K562 (cell line): ENCODE results near the gene ZNF232. TPM values are rescaled to one million over a fixed set of nuclear protein-coding genes. Genes with fewer than 3 reads are reported as not detected.
"Not testable (repeated sequence)": the region's sequence is repeated elsewhere in the genome, so short reads cannot be mapped to it uniquely, and the experiment has no call there.

Source experiments
- ATAC-seq: fragments of 200-7000 bp; cut with Tn5 transposase; 3 replicates; pipeline ENCODE4 v1.9.1; 2020; ENCODE audit warnings: moderate library complexity
- BruUV-seq: library from RNA; stranded (reverse); fragments of 400-500 nt; replicated peaks from 2 replicates; lab custom pipeline; 2021; lab: Mats Ljungman, UMichigan
- CTCF ChIA-PET: fragments of 300-600 bp; formaldehyde crosslinking; extraction: SDS; loops from one replicate; lab custom pipeline; 2021; ENCODE audit warnings: low intra/inter-chr PET ratio; lab: Yijun Ruan, JAX
- POLR2A ChIA-PET: fragments of 300-600, 350-650 bp; sonication (Branson Sonifier 250); formaldehyde crosslinking; extraction: SDS; loops from one replicate; lab custom pipeline; 2021; ENCODE audit warnings: antibody characterized with exemption, inconsistent platforms; lab: Yijun Ruan, JAX
- DNase-seq, 4 experiments: peaks; one replicate each; pipeline versions ENCODE4 v3.0.0 to v3.0.0-alpha.2; 2011 to 2018; ENCODE audit warnings: low spot score in 3 of 4, mixed read lengths in 3 of 4; ENCODE audit errors: extremely low read depth in 1 of 4
- FAIRE-seq: peaks from 2 replicates; lab custom pipeline; 2011; peaks lifted over from hg19 to GRCh38; lab: Jason Lieb, UNC
- H2AFZ ChIP-seq: 2 replicates; pipeline ENCODE4 v1.6.0; 2011; ENCODE audit warnings: low read depth, low read length, control low read depth, inconsistent platforms
- H3K27ac ChIP-seq: fragments of 200-600 bp; 3 replicates; pipeline ENCODE4 v1.8.0; 2011; ENCODE audit warnings: low read depth, mild to moderate bottlenecking, control low read depth, inconsistent platforms, low read length, moderate library complexity, mixed read lengths; ENCODE audit errors: extremely low read depth
- H3K27me3 ChIP-seq, 2 experiments: fragments of 300-600 bp in 1 of 2; 2 replicates in 1 of 2; 3 replicates in 1 of 2; pipeline versions ENCODE4 v1.6.0 to v1.8.0; 2011; ENCODE audit warnings: inconsistent platforms in 2 of 2, low read length in 2 of 2, mild to moderate bottlenecking in 1 of 2, mixed read lengths in 1 of 2, moderate library complexity in 1 of 2; ENCODE audit not compliant: control insufficient read depth in 2 of 2, insufficient read depth in 2 of 2
- H3K36me3 ChIP-seq: fragments of 300-600 bp; 3 replicates; pipeline ENCODE4 v1.8.0; 2011; ENCODE audit warnings: mild to moderate bottlenecking, low read length, inconsistent platforms; ENCODE audit not compliant: control insufficient read depth, insufficient read depth
- H3K4me1 ChIP-seq, 2 experiments: fragments of 200-600 bp in 1 of 2; replicated peaks in 1 of 2; 2 replicates in 1 of 2; 3 replicates in 1 of 2; pipeline versions ENCODE4 v1.5.1 to v1.8.0; 2011; ENCODE audit warnings: inconsistent platforms in 2 of 2, low read length in 2 of 2, mild to moderate bottlenecking in 1 of 2, mixed read lengths in 1 of 2, moderate library complexity in 1 of 2; ENCODE audit not compliant: control insufficient read depth in 2 of 2, insufficient read depth in 2 of 2
- H3K4me2 ChIP-seq: 2 replicates; pipeline ENCODE4 v1.6.1; 2011; ENCODE audit warnings: low read length, control low read depth, inconsistent platforms, mixed read lengths; ENCODE audit not compliant: insufficient read depth
- H3K4me3 ChIP-seq: fragments of 200-600 bp; sonication (generic), shearing (Covaris generic); 2 replicates; pipeline ENCODE4 v1.5.1; 2016; ENCODE audit warnings: control low read depth, inconsistent platforms
- H3K79me2 ChIP-seq: fragments of 200-600 bp; 3 replicates; pipeline ENCODE4 v1.8.0; 2011; ENCODE audit warnings: low read length, inconsistent platforms; ENCODE audit not compliant: control insufficient read depth, insufficient read depth
- H3K9ac ChIP-seq, 2 experiments: 2 replicates each; pipeline versions ENCODE4 v1.6.0 to v1.6.1; 2011; ENCODE audit warnings: low read depth in 2 of 2, low read length in 2 of 2, control low read depth in 1 of 2, inconsistent platforms in 1 of 2, mild to moderate bottlenecking in 1 of 2, mixed read lengths in 1 of 2; ENCODE audit not compliant: insufficient read depth in 1 of 2
- H3K9me1 ChIP-seq: one replicate; pipeline ENCODE4 v1.6.0; 2011; ENCODE audit warnings: inconsistent platforms, mild to moderate bottlenecking, low read length, moderate library complexity; ENCODE audit not compliant: control insufficient read depth, insufficient read depth
- H3K9me3 ChIP-seq: replicated peaks from 2 replicates; pipeline ENCODE4 v1.5.1; 2011; ENCODE audit warnings: low read depth, low read length, inconsistent platforms; ENCODE audit not compliant: control insufficient read depth, insufficient read depth
- H4K20me1 ChIP-seq: replicated peaks from 2 replicates; pipeline ENCODE4 v1.6.1; 2011; ENCODE audit warnings: low read length, inconsistent platforms, mixed read lengths; ENCODE audit not compliant: control insufficient read depth, insufficient read depth
- ARHGAP35 ChIP-seq: fragments of 450-650 bp; IDR thresholded peaks from 2 replicates; pipeline ENCODE4 v1.6.1; 2018; ENCODE audit not compliant: partially characterized antibody
- C11orf30 ChIP-seq: fragments of 450-650 bp; IDR thresholded peaks from 2 replicates; pipeline ENCODE4 v1.6.1; 2016; ENCODE audit warnings: low read depth, mild to moderate bottlenecking
- FOXA3 ChIP-seq, 2 experiments: fragments of 450-650 bp in 1 of 2; sonication (generic) in 1 of 2; formaldehyde crosslinking; IDR thresholded peaks in 1 of 2; conservative IDR thresholded peaks in 1 of 2; 2 replicates each; pipeline versions ENCODE4 v1.4.0 to v1.8.0; 2020 to 2022; ENCODE audit warnings: mild to moderate bottlenecking in 2 of 2, missing genetic modification reagents in 1 of 2
- FOXJ2 ChIP-seq: fragments of 200-800 bp; sonication (Bioruptor generic); IDR thresholded peaks from 2 replicates; pipeline ENCODE4 v1.6.1; 2016; ENCODE audit warnings: missing genetic modification characterization, missing compliant biosample characterization
- HDGF ChIP-seq: fragments of 450-650 bp; IDR thresholded peaks from 2 replicates; pipeline ENCODE4 v1.6.1; 2016
- ILK ChIP-seq: fragments of 450-650 bp; IDR thresholded peaks from 2 replicates; pipeline ENCODE4 v1.6.1; 2016; ENCODE audit warnings: missing genetic modification characterization, low read depth, mild to moderate bottlenecking, missing compliant biosample characterization, moderate library complexity, borderline replicate concordance
- NFYB ChIP-seq: IDR thresholded peaks from 2 replicates; pipeline ENCODE4 v1.6.1; 2011; ENCODE audit warnings: mild to moderate bottlenecking, moderate library complexity; ENCODE audit not compliant: insufficient read length; ENCODE audit errors: extremely low read depth
- PPARD ChIP-seq: fragments of 250-450 bp; sonication (Bioruptor Pico); IDR thresholded peaks from 2 replicates; pipeline ENCODE4 v1.8.0; 2022; ENCODE audit warnings: inconsistent platforms, mild to moderate bottlenecking, moderate library complexity
- SAFB ChIP-seq: fragments of 200-400 bp; formaldehyde crosslinking; IDR thresholded peaks from 2 replicates; pipeline ENCODE4 v1.6.1; 2017; ENCODE audit warnings: low read depth, low read length, borderline replicate concordance
- SRSF7 ChIP-seq: fragments of 200-400 bp; formaldehyde crosslinking; optimal IDR thresholded peaks from 2 replicates; pipeline ENCODE3; 2017; ENCODE audit warnings: mild to moderate bottlenecking, low read depth, low read length
- WGBS: fragments of 100-300 bp; shearing (Covaris generic); methylation state at CpG from one replicate; pipeline ENCODE4 v1.1.6; 2016; ENCODE audit warnings: low coverage, mixed read lengths; ENCODE audit not compliant: insufficient coverage; ENCODE audit errors: missing lambda C conversion rate; 5-methylcytosine and 5-hydroxymethylcytosine counted together
- in situ Hi-C: fragments of 300-500 bp; cut with MboI; formaldehyde crosslinking; loops from 4 replicates; pipeline ENCODE4 v1.15.0; 2018; ENCODE audit warnings: inconsistent platforms, mixed read lengths
- intact Hi-C: fragments of 100-400 bp; cut with micrococcal nuclease; formaldehyde crosslinking; loops from 2 replicates; pipeline ENCODE4 v1.14.2; 2022
- polyA plus RNA-seq, 8 experiments: library from polyadenylated mRNA; depleted of rRNA in 4 of 8; stranded (reverse) in 5 of 8; unstranded in 3 of 8; fragments of >200 nt; fragmentation: Nextera tagmentation in 2 of 8; fragmentation: Illumina TruSeq in 1 of 8; extraction: Ambion mirVana in 2 of 8; extraction: Trizol in 1 of 8; gene quantifications; 2 replicates each; pipeline versions ENCODE4 v1.2.1 to v1.2.3, GENCODE V29; 2011 to 2014; ENCODE audit warnings: inconsistent platforms in 1 of 8, missing spikeins in 1 of 8
- total RNA-seq, 7 experiments: library from RNA; depleted of rRNA in 6 of 7; stranded (reverse); fragments of >200 nt in 6 of 7; fragmentation: Illumina TruSeq in 2 of 7; extraction: Trizol in 2 of 7; gene quantifications; 2 replicates each; pipeline versions ENCODE4 v1.2.1 to v1.2.3, GENCODE V29; 2011 to 2021; ENCODE audit warnings: low replicate concordance in 1 of 7
- TF ChIP-seq, protein P1 (sequence below): fragments of 450-650 bp; IDR thresholded peaks from 2 replicates; pipeline ENCODE4 v1.6.1; 2017; ENCODE audit warnings: mild to moderate bottlenecking, moderate library complexity

Gene ZNF232
- total and polyA plus RNA-seq, 9 of the 15 experiments (the other 6 are each of a cell fraction or from before 2014, with no cell fraction given) = 10.6 to 26.0 (median 13.0) TPM

DNA sequence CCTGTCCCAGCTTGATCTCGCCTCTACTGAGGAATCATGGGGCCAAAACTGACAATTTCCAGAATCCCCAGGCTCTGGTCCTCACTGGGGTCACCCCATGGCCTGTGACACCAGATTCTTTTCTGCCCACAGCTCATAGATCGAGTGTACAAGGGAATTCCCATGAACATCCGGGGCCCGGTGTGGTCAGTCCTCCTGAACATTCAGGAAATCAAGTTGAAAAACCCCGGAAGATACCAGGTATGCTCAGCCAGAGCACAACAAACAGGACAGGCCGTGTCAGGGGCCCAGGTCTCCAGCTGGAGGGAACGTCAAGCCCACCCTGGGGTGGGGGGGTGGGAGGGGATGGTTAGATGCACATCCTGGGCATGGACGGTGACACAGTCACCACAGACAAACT is 21.6 kb upstream of the ZNF232 start:
- Histone ChIP-seq H3K4me1 (no peaks in the 10 kb centered on the region), H3K4me2 (no peak overlapping the region), H3K9ac (no peak overlapping the region), H3K9me1 (no peaks in the 10 kb centered on the region), H3K79me2 (no peaks in the 10 kb centered on the region), H2AFZ (no peak overlapping the region), H3K36me3 (no peaks in the 10 kb centered on the region), H4K20me1 (no peaks in the 10 kb centered on the region), H3K4me3 (no peak overlapping the region), H3K27ac (no peak overlapping the region), H3K27me3 (peaks cover 0 to 48% of the 10 kb centered on the region in 2 experiments; a peak in 3 of 5 replicates), H3K9me3 (no peaks in the 10 kb centered on the region)
- intact Hi-C loops (no loop called here), in situ Hi-C loops (no loop called here)
- CTCF ChIA-PET = no interaction called here
- DNase-seq (no peak), FAIRE-seq (no peak), ATAC-seq (no peak)
- no TSS peak for BruUV-seq
- WGBS = 2% methylated on average over 7 of the region's 8 CpGs
- no peak for TF ChIP-seq PPARD (CRISPR knock-in tag)
- TF ChIP-seq C11orf30 = no peak
- TF ChIP-seq SAFB = no peak
- no peak for TF ChIP-seq FOXJ2 (tag)
- no peak for TF ChIP-seq FOXA3 (CRISPR knock-in tag; conservative IDR thresholded peaks at IDR 0.05 in 1 of 2, IDR thresholded peaks at IDR 0.05 in 1 of 2)
- TF ChIP-seq NFYB = no peak
- no peak for TF ChIP-seq ARHGAP35
- no peak for TF ChIP-seq ILK (tag)
- TF ChIP-seq HDGF = no peak
- TF ChIP-seq SRSF7 = no peak
- TF ChIP-seq, protein P1, sequence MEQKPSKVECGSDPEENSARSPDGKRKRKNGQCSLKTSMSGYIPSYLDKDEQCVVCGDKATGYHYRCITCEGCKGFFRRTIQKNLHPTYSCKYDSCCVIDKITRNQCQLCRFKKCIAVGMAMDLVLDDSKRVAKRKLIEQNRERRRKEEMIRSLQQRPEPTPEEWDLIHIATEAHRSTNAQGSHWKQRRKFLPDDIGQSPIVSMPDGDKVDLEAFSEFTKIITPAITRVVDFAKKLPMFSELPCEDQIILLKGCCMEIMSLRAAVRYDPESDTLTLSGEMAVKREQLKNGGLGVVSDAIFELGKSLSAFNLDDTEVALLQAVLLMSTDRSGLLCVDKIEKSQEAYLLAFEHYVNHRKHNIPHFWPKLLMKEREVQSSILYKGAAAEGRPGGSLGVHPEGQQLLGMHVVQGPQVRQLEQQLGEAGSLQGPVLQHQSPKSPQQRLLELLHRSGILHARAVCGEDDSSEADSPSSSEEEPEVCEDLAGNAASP = no peak
- POLR2A ChIA-PET = no interaction called here

DNA sequence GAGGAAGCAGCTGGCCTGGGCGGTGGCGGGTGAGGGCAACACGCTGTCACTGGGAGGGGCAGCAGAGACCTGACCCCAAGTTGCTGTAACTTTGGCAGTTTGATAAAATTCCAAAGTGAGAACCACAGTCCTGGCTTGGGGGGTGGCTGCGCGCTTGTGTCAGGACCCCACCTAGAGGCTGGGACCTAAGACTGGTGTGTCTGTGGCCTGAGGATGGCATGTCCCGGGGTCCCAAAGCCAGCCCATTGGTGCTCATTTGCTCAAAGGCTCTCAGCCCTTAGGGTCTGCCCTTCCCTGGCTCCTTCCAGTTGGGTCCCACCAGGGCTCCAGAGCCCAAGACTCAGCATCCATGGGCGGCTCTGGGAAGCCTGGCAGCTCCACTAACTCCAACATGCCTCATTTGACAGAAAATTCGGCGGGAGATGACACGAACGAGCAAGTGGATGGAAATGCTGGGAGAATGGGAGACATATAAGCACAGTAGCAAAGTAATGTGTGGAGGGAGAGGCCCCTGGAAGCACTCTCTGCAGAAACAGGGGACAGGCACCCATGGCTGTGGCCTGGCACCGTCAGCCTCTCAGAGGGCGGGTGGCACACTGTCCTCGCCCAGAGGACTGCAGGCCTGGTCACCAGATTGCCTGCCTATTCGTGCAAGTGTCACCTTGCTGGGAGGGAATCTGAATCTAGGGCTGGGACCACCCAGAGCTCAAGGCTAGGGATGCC is 21.0 kb upstream of the ZNF232 start:
- DNase-seq, in situ Hi-C loops, H3K9me1 ChIP-seq, H3K9ac ChIP-seq, H3K4me2 ChIP-seq, H3K9me3 ChIP-seq, H3K4me1 ChIP-seq, H4K20me1 ChIP-seq, ATAC-seq, H2AFZ ChIP-seq, FAIRE-seq, H3K36me3 ChIP-seq, H3K4me3 ChIP-seq, intact Hi-C loops, H3K79me2 ChIP-seq, CTCF ChIA-PET, H3K27ac ChIP-seq, BruUV-seq: not testable (repeated sequence)
- peaks cover 0 to 48% of the 10 kb centered on the region in 2 experiments; a peak in 3 of 5 replicates for H3K27me3 ChIP-seq
- POLR2A ChIA-PET = interaction anchor here (0.7 kb wide), 1 partner anchor 146 kb away, joined by 4 read pairs; no protein-coding TSS in a partner anchor
- WGBS = 7% methylated on average over 9 of the region's 15 CpGs
